IgD-negative memory B cell (primary cell): ENCODE data around the gene ZKSCAN1. TPM values are rescaled to one million over a fixed set of nuclear protein-coding genes. Genes with fewer than 3 reads are reported as not detected.
"Not testable (repeated sequence)": the region's sequence is repeated elsewhere in the genome, so short reads cannot be mapped to it uniquely, and the experiment has no call there.

Experiments used
- H3K27ac Mint-ChIP-seq, 3 donors: one replicate each; pipeline ENCODE4 v1.8.0; 2020 to 2022; ENCODE audit warnings: mild to moderate bottlenecking in 3 of 3, mixed read lengths in 3 of 3, moderate library complexity in 1 of 3
- H3K27me3 Mint-ChIP-seq: one replicate; pipeline ENCODE4 v1.8.0; 2021; ENCODE audit warnings: mixed read lengths
- H3K36me3 Mint-ChIP-seq: one replicate; pipeline ENCODE4 v1.8.0; 2020; ENCODE audit warnings: mild to moderate bottlenecking, mixed read lengths
- H3K4me1 Mint-ChIP-seq, 3 donors: one replicate each; pipeline ENCODE4 v1.8.0; 2020 to 2022; ENCODE audit warnings: mixed read lengths in 3 of 3, mild to moderate bottlenecking in 1 of 3
- H3K4me3 Mint-ChIP-seq, 4 donors: one replicate each; pipeline ENCODE4 v1.8.0; 2020 to 2022; ENCODE audit warnings: mild to moderate bottlenecking in 4 of 4, mixed read lengths in 4 of 4, moderate library complexity in 3 of 4
- H3K9me3 Mint-ChIP-seq, 3 donors: one replicate each; pipeline ENCODE4 v1.8.0; 2020 to 2021; ENCODE audit warnings: mixed read lengths in 3 of 3, mild to moderate bottlenecking in 1 of 3
- polyA plus RNA-seq: library from polyadenylated mRNA; unstranded; fragments of 300-500 nt; fragmentation: Illumina TruSeq; gene quantifications from one replicate; pipeline ENCODE4 v1.2.3, GENCODE V29; 2021

Gene ZKSCAN1
- polyA plus RNA-seq, 1 donor from 2014 or later = 35.3 TPM

GRCh38 chr7:99991543-99991942 lies 23.9 kb upstream of the ZKSCAN1 start:
- H3K4me3 Mint-ChIP-seq, H3K27ac Mint-ChIP-seq: not testable (repeated sequence)
- peaks cover 13% of the 10 kb centered on the region for H3K27me3 Mint-ChIP-seq

GRCh38 chr7:99992330-99993038 lies 22.9 kb upstream of the ZKSCAN1 start:
- no peaks in the 10 kb centered on the region for H3K9me3 Mint-ChIP-seq
- peaks cover 13% of the 10 kb centered on the region for H3K27me3 Mint-ChIP-seq
- H3K4me1 Mint-ChIP-seq = peaks cover 0 to 11% (median 7%) of the 10 kb centered on the region in 3 donors
- no peak overlapping the region for H3K27ac Mint-ChIP-seq
- no peaks in the 10 kb centered on the region for H3K36me3 Mint-ChIP-seq
- H3K4me3 Mint-ChIP-seq = peak overlapping the region in 1 of 4 donors; percentile 9

More at GRCh38 chr7:99991543-99991942, 23.9 kb upstream of the ZKSCAN1 start:
- not testable (repeated sequence) for H3K36me3 Mint-ChIP-seq, H3K9me3 Mint-ChIP-seq, H3K4me1 Mint-ChIP-seq

- no peak overlapping the region for H3K27ac Mint-ChIP-seq
- H3K36me3 Mint-ChIP-seq = no peaks in the 10 kb centered on the region
- H3K4me3 Mint-ChIP-seq = peak overlapping the region in 1 of 4 donors; percentile 33
- peaks cover 9% of the 10 kb centered on the region for H3K27me3 Mint-ChIP-seq
- H3K9me3 Mint-ChIP-seq = no peaks in the 10 kb centered on the region
- H3K4me1 Mint-ChIP-seq = peaks cover 4 to 16% (median 8%) of the 10 kb centered on the region in 3 donors
These were observed 20.6 kb upstream of the ZKSCAN1 start for GRCh38 chr7:99994819-99995218.

- Mint-ChIP-seq H3K27me3 (peaks cover 6% of the 10 kb centered on the region), H3K4me3 (peak overlapping the region; percentile 73 to 93 (median 86)), H3K36me3 (no peaks in the 10 kb centered on the region), H3K27ac (peak overlapping the region in 2 of 3 donors; percentile 68 to 87), H3K4me1 (peaks cover 4 to 13% (median 5%) of the 10 kb centered on the region in 3 donors), H3K9me3 (no peaks in the 10 kb centered on the region)
These were observed 18.4 kb upstream of the ZKSCAN1 start for GRCh38 chr7:99996755-99997544.

GRCh38 chr7:99997545-99998137 lies 17.8 kb upstream of the ZKSCAN1 start:
- peaks cover 4 to 13% (median 5%) of the 10 kb centered on the region in 3 donors for H3K4me1 Mint-ChIP-seq
- peak overlapping the region; percentile 73 to 93 (median 86) for H3K4me3 Mint-ChIP-seq
- no peaks in the 10 kb centered on the region for H3K9me3 Mint-ChIP-seq
- peak overlapping the region in 2 of 3 donors; percentile 68 to 87 for H3K27ac Mint-ChIP-seq
- no peaks in the 10 kb centered on the region for H3K36me3 Mint-ChIP-seq
- H3K27me3 Mint-ChIP-seq = peaks cover 4% of the 10 kb centered on the region

- Mint-ChIP-seq H3K9me3 (no peaks in the 10 kb centered on the region), H3K4me1 (peaks cover 4 to 11% (median 5%) of the 10 kb centered on the region in 3 donors), H3K27ac (no peak overlapping the region), H3K36me3 (no peaks in the 10 kb centered on the region), H3K27me3 (no peaks in the 10 kb centered on the region), H3K4me3 (no peak overlapping the region)
These were observed 15.2 kb upstream of the ZKSCAN1 start for GRCh38 chr7:100000239-100000638.

GRCh38 chr7:100003711-100004661 lies 11.4 kb upstream of the ZKSCAN1 start:
- Mint-ChIP-seq H3K27me3 (peaks cover 14% of the 10 kb centered on the region), H3K27ac (no peak overlapping the region)

GRCh38 chr7:100007887-100008286 lies 7.5 kb upstream of the ZKSCAN1 start:
- H3K27me3 Mint-ChIP-seq = peaks cover 17% of the 10 kb centered on the region
- H3K36me3 Mint-ChIP-seq = no peaks in the 10 kb centered on the region
- H3K27ac Mint-ChIP-seq = no peak overlapping the region
- H3K4me1 Mint-ChIP-seq = no peaks in the 10 kb centered on the region
- no peak overlapping the region for H3K4me3 Mint-ChIP-seq
- H3K9me3 Mint-ChIP-seq = no peaks in the 10 kb centered on the region

More at GRCh38 chr7:100003711-100004661, 11.4 kb upstream of the ZKSCAN1 start:
- Mint-ChIP-seq H3K4me1 (no peaks in the 10 kb centered on the region), H3K4me3 (no peak overlapping the region), H3K9me3 (no peaks in the 10 kb centered on the region), H3K36me3 (no peaks in the 10 kb centered on the region)

GRCh38 chr7:100008525-100008924 lies 6.9 kb upstream of the ZKSCAN1 start:
- Mint-ChIP-seq H3K4me3 (no peak overlapping the region), H3K27ac (no peak overlapping the region), H3K4me1 (no peaks in the 10 kb centered on the region), H3K36me3 (no peaks in the 10 kb centered on the region), H3K9me3 (no peaks in the 10 kb centered on the region), H3K27me3 (peaks cover 17% of the 10 kb centered on the region)

GRCh38 chr7:100009952-100010351 lies 5.4 kb upstream of the ZKSCAN1 start:
- not testable (repeated sequence) for H3K27ac Mint-ChIP-seq, H3K9me3 Mint-ChIP-seq, H3K4me1 Mint-ChIP-seq, H3K4me3 Mint-ChIP-seq, H3K36me3 Mint-ChIP-seq
- H3K27me3 Mint-ChIP-seq = peaks cover 17% of the 10 kb centered on the region

- Mint-ChIP-seq H3K9me3 (no peaks in the 10 kb centered on the region), H3K36me3 (no peaks in the 10 kb centered on the region), H3K4me3 (no peak overlapping the region), H3K4me1 (peaks cover 4 to 5% (median 4%) of the 10 kb centered on the region in 3 donors), H3K27ac (no peak overlapping the region), H3K27me3 (peaks cover 17% of the 10 kb centered on the region)
These were observed 4.5 kb upstream of the ZKSCAN1 start for GRCh38 chr7:100010901-100011300.

GRCh38 chr7:100011516-100011915 lies 3.9 kb upstream of the ZKSCAN1 start:
- Mint-ChIP-seq H3K27ac (no peak overlapping the region), H3K4me1 (peaks cover 8 to 10% (median 10%) of the 10 kb centered on the region in 3 donors), H3K27me3 (peaks cover 17% of the 10 kb centered on the region), H3K4me3 (peak overlapping the region in 1 of 4 donors; percentile 70), H3K9me3 (no peaks in the 10 kb centered on the region), H3K36me3 (no peaks in the 10 kb centered on the region)

- H3K27ac Mint-ChIP-seq, H3K36me3 Mint-ChIP-seq, H3K9me3 Mint-ChIP-seq: not testable (repeated sequence)
- H3K27me3 Mint-ChIP-seq = peaks cover 17% of the 10 kb centered on the region
- peak overlapping the region in 1 of 4 donors; percentile 53 for H3K4me3 Mint-ChIP-seq
- H3K4me1 Mint-ChIP-seq = peaks cover 13 to 15% (median 14%) of the 10 kb centered on the region in 3 donors
These were observed 2.7 kb upstream of the ZKSCAN1 start for GRCh38 chr7:100012385-100013327.
